B cell (primary cell): ENCODE results near the gene TRABD. TPM values are rescaled to one million over a fixed set of nuclear protein-coding genes. Genes with fewer than 3 reads are reported as not detected.

Source experiments
- ATAC-seq: fragments of 200-7000 bp; cut with Tn5 transposase; one replicate; pipeline ENCODE4 v1.10.0; 2021; ENCODE audit warnings: low read depth, mild to moderate bottlenecking, moderate number of reproducible peaks, moderate library complexity
- CTCF ChIA-PET: fragments of 350-600 bp; sonication (Branson Sonifier 250); formaldehyde crosslinking; loops from one replicate; lab custom pipeline; 2021; ENCODE audit warnings: antibody characterized with exemption, inconsistent platforms; lab: Charles Lee
- POLR2A ChIA-PET: fragments of 350-600 bp; sonication (Branson Sonifier 250); formaldehyde crosslinking; loops from one replicate; lab custom pipeline; 2021; ENCODE audit warnings: antibody characterized with exemption; lab: Charles Lee
- DNase-seq: peaks from one replicate; pipeline ENCODE4 v3.0.0; 2013
- H2AFZ ChIP-seq: 2 replicates; pipeline ENCODE4 v1.6.1; 2012; ENCODE audit warnings: mild to moderate bottlenecking, low read depth, low read length; ENCODE audit not compliant: insufficient read depth, poor library complexity, severe bottlenecking
- H3K27ac ChIP-seq, 2 donors: 1 replicate in 1 of 2; 2 replicates in 1 of 2; pipeline ENCODE4 v1.5.1; 2012 to 2013; ENCODE audit warnings: low read length in 2 of 2, mild to moderate bottlenecking in 2 of 2, moderate library complexity in 1 of 2
- H3K27me3 ChIP-seq, 4 experiments: fragments of 200-600 bp in 1 of 4; sonication (generic) in 1 of 4; replicated peaks in 1 of 4; 1 replicate in 2 of 4; 2 replicates in 2 of 4; pipeline versions ENCODE4 v1.6.1 to v1.7.0; 2013 to 2016; ENCODE audit warnings: low read length in 3 of 4, mild to moderate bottlenecking in 2 of 4, mixed read lengths in 1 of 4, moderate library complexity in 1 of 4; ENCODE audit not compliant: insufficient read depth in 4 of 4, control insufficient read depth in 3 of 4; ENCODE audit errors: control extremely low read depth in 1 of 4
- H3K36me3 ChIP-seq, 2 experiments: replicated peaks in 1 of 2; 1 replicate in 1 of 2; 2 replicates in 1 of 2; pipeline versions ENCODE4 v1.6.1 to v1.7.1; 2013; ENCODE audit warnings: low read length in 1 of 2; ENCODE audit not compliant: insufficient read depth in 2 of 2, control insufficient read depth in 1 of 2; ENCODE audit errors: control extremely low read depth in 1 of 2, extremely low read depth in 1 of 2
- H3K4me1 ChIP-seq, 2 donors: fragments of 200-600 bp in 1 of 2; sonication (generic) in 1 of 2; 1 replicate in 1 of 2; 2 replicates in 1 of 2; pipeline versions ENCODE4 v1.5.1 to v1.6.1; 2013 to 2017; ENCODE audit warnings: low read length in 2 of 2; ENCODE audit not compliant: control insufficient read depth in 2 of 2, insufficient read depth in 2 of 2
- H3K4me2 ChIP-seq: replicated peaks from 2 replicates; pipeline ENCODE3; 2012; ENCODE audit warnings: mild to moderate bottlenecking, low read depth, low read length; ENCODE audit not compliant: poor library complexity, severe bottlenecking
- H3K4me3 ChIP-seq, 5 experiments: fragments of 200-600 bp in 1 of 5; sonication (generic) in 1 of 5; 1 replicate in 3 of 5; 2 replicates in 2 of 5; pipeline versions ENCODE4 v1.5.1 to v1.7.0; 2011 to 2016; ENCODE audit warnings: low read length in 4 of 5, mild to moderate bottlenecking in 4 of 5, low read depth in 2 of 5, control low read depth in 1 of 5, moderate library complexity in 1 of 5; ENCODE audit not compliant: insufficient read depth in 1 of 5; ENCODE audit errors: control extremely low read depth in 1 of 5, extremely low read depth in 1 of 5
- H3K79me2 ChIP-seq: fragments of 200-600 bp; sonication (generic); one replicate; pipeline ENCODE4 v1.6.0; 2016; ENCODE audit warnings: low read length; ENCODE audit not compliant: control insufficient read depth, insufficient read depth
- H3K9ac ChIP-seq: fragments of 200-600 bp; sonication (generic); 2 replicates; pipeline ENCODE4 v1.6.1; 2017; ENCODE audit warnings: mild to moderate bottlenecking, low read length, moderate library complexity
- H3K9me3 ChIP-seq, 3 donors: one replicate each; pipeline versions ENCODE4 v1.6.1 to v1.7.1; 2013; ENCODE audit warnings: low read length in 2 of 3; ENCODE audit not compliant: control insufficient read depth in 2 of 3, insufficient read depth in 1 of 3; ENCODE audit errors: control extremely low read depth in 1 of 3
- H4K20me1 ChIP-seq: 2 replicates; pipeline ENCODE4 v1.6.0; 2012; ENCODE audit warnings: mild to moderate bottlenecking, low read length; ENCODE audit not compliant: insufficient read depth, control insufficient read depth, poor library complexity, severe bottlenecking
- H3K27ac Mint-ChIP-seq: one replicate; pipeline ENCODE4 v1.8.0; 2021; ENCODE audit warnings: mixed read lengths
- H3K27me3 Mint-ChIP-seq: one replicate; pipeline ENCODE4 v1.8.0; 2021; ENCODE audit warnings: mixed read lengths
- H3K4me1 Mint-ChIP-seq: one replicate; pipeline ENCODE4 v1.8.0; 2021; ENCODE audit warnings: mixed read lengths
- H3K4me3 Mint-ChIP-seq: one replicate; pipeline ENCODE4 v1.8.0; 2021; ENCODE audit warnings: mixed read lengths
- H3K9me3 Mint-ChIP-seq: one replicate; pipeline ENCODE4 v1.8.0; 2022; ENCODE audit warnings: mixed read lengths; ENCODE audit not compliant: insufficient read depth
- EZH2 ChIP-seq: IDR thresholded peaks from 2 replicates; pipeline ENCODE4 v1.6.1; 2012; ENCODE audit warnings: borderline replicate concordance, low read depth, mild to moderate bottlenecking, moderate library complexity, low read length; ENCODE audit not compliant: insufficient read depth, poor library complexity, severe bottlenecking
- WGBS: methylation state at CpG from one replicate; pipeline ENCODE4 v1.1.5; 2013; ENCODE audit warnings: missing lambda C conversion rate; ENCODE audit not compliant: insufficient coverage; 5-methylcytosine and 5-hydroxymethylcytosine counted together
- intact Hi-C: fragments of 100-400 bp; cut with micrococcal nuclease; formaldehyde crosslinking; loops from one replicate; pipeline ENCODE4 v1.10.0; 2022
- polyA plus RNA-seq: library from polyadenylated mRNA; depleted of rRNA; stranded (reverse); fragments of >200 nt; gene quantifications from 2 replicates; pipeline ENCODE4 v1.2.3, GENCODE V29; 2012
- total RNA-seq, 2 donors: library from RNA; stranded (reverse); fragments of 120-200 nt in 1 of 2; gene quantifications; 1 replicate in 1 of 2; 2 replicates in 1 of 2; pipeline versions ENCODE4 v1.2.3 to v1.2.4, GENCODE V29; 2013 to 2022
- TF ChIP-seq, protein P1 (sequence below): fragments of 200-600 bp; IDR thresholded peaks from one replicate; pipeline ENCODE4 v1.8.0; 2022; ENCODE audit warnings: antibody characterized with exemption, mild to moderate bottlenecking

The TRABD gene
- total and polyA plus RNA-seq, 2 donors (not counting 1 experiment from before 2014, with no cell fraction given), result 164 to 200 TPM

DNA sequence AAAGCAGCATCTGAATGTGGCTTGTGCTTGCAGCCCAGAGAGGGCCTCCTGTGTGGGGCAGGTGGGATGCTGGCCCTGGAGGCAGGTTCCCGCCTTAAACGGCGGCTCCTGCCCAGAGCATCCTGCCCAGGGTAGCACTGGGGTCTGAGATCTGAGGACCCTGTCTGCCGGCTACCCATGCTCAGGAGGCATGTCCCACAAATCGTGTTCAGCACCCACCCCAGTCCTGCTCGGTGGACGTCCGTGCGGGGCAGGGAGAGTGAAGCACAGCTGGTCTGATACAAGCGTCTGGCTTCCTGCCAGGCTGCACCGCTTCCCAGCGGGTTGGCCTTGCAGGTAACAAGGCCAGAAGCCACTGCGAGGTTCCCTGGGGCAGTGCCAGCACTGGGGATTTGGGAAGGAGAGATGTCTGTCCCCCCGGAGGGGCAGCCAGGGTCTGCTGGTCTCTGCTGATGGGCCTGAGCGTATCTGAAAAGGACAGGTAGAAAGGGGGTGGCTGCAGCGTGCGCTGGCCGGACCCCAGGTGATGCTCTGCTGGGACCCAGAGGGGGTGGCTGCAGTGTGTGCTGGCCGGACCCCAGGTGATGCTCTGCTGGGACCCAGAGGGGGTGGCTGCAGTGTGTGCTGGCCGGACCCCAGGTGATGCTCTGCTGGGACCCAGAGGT is 3.6 kb downstream of the TRABD start:
- intact Hi-C loops, result no loop called here
- H3K79me2 ChIP-seq, result peaks cover 27% of the 10 kb centered on the region

More for the DNA sequence above, 3.6 kb downstream of the TRABD start:
- DNase-seq (no peak), ATAC-seq (no peak)
- no peak for TF ChIP-seq EZH2
- TF ChIP-seq, protein P1, sequence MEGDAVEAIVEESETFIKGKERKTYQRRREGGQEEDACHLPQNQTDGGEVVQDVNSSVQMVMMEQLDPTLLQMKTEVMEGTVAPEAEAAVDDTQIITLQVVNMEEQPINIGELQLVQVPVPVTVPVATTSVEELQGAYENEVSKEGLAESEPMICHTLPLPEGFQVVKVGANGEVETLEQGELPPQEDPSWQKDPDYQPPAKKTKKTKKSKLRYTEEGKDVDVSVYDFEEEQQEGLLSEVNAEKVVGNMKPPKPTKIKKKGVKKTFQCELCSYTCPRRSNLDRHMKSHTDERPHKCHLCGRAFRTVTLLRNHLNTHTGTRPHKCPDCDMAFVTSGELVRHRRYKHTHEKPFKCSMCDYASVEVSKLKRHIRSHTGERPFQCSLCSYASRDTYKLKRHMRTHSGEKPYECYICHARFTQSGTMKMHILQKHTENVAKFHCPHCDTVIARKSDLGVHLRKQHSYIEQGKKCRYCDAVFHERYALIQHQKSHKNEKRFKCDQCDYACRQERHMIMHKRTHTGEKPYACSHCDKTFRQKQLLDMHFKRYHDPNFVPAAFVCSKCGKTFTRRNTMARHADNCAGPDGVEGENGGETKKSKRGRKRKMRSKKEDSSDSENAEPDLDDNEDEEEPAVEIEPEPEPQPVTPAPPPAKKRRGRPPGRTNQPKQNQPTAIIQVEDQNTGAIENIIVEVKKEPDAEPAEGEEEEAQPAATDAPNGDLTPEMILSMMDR, result no peak
- no peaks in the 10 kb centered on the region for H3K9me3 Mint-ChIP-seq
- Histone ChIP-seq H2AFZ (no peak overlapping the region), H3K27me3 (peaks cover 0 to 4% (median 2%) of the 10 kb centered on the region in 4 experiments), H3K4me3 (peak overlapping the region in 1 of 5 experiments; percentile 63), H4K20me1 (peaks cover 7% of the 10 kb centered on the region), H3K4me2 (peak overlapping the region; percentile 98), H3K9ac (peak overlapping the region; percentile 79), H3K36me3 (peaks cover 0 to 17% of the 10 kb centered on the region in 2 experiments), H3K9me3 (peaks cover 0 to 2% (median 0%) of the 10 kb centered on the region in 3 donors), H3K27ac (peak overlapping the region; percentile 99 to 100), H3K4me1 (peaks cover 82 to 90% of the 10 kb centered on the region in 2 donors)
- peak overlapping the region; percentile 86 for H3K4me3 Mint-ChIP-seq
- CTCF ChIA-PET, result interaction anchor here (1.0 to 4.0 kb wide), 9 partner anchors 15 to 253 kb away, joined by 4 to 41 read pairs (median 8); no protein-coding TSS in a partner anchor
- peaks cover 59% of the 10 kb centered on the region for H3K4me1 Mint-ChIP-seq
- WGBS, result 55% methylated on average over 19 of the region's 20 CpGs
- H3K27me3 Mint-ChIP-seq, result no peaks in the 10 kb centered on the region
- POLR2A ChIA-PET, result interaction anchor here (0.5 to 4.6 kb wide), 10 partner anchors 9 to 336 kb away, joined by 5 to 54 read pairs (median 15); partner anchors contain the start of genes PANX2, PIM3, SCO2 and SELENOO
- H3K27ac Mint-ChIP-seq, result peak overlapping the region; percentile 99
